ENCODE measurements around the gene KLHL29.

The KLHL29 gene

GRCh38 chr2:23565814-23566213 is 180.8 kb downstream of the KLHL29 start:
- DNase-seq (ENCODE audit: low read depth in 1 of 2, low spot score in 1 of 2), result no peak
- no peak overlapping the region for H3K27ac ChIP-seq (replicated peaks)
- no peak for TF ChIP-seq SPI1 (IDR thresholded peaks at IDR 0.05; ENCODE audit: borderline replicate concordance, low read depth)
- no peak for TF ChIP-seq REST (IDR thresholded peaks at IDR 0.05; ENCODE audit: insufficient replicate concordance, low read depth)
- TF ChIP-seq POLR2AphosphoS5 (IDR thresholded peaks at IDR 0.05; ENCODE audit: low read depth), result no peak
- no peak for TF ChIP-seq GABPA (IDR thresholded peaks at IDR 0.05; ENCODE audit: low read depth)
- TF ChIP-seq CTCF (IDR thresholded peaks at IDR 0.05; ENCODE audit: insufficient read depth, low read length), result no peak
- no peak overlapping the region for H3K4me3 ChIP-seq (replicated peaks; ENCODE audit: insufficient read depth, low read length)
- peaks cover 7% of the 10 kb centered on the region for H3K27me3 ChIP-seq (ENCODE audit: insufficient read depth, poor library complexity, severe bottlenecking)

GRCh38 chr2:23566241-23567142 is 181.5 kb downstream of the KLHL29 start:
- TF ChIP-seq POLR2AphosphoS5 (IDR thresholded peaks at IDR 0.05; ENCODE audit: low read depth) (no peak), CTCF (IDR thresholded peaks at IDR 0.05; ENCODE audit: insufficient read depth, low read length) (peak; percentile 45)
- Histone ChIP-seq H3K27ac (replicated peaks) (no peak overlapping the region), H3K27me3 (ENCODE audit: insufficient read depth, poor library complexity, severe bottlenecking) (peaks cover 7% of the 10 kb centered on the region), H3K4me3 (replicated peaks; ENCODE audit: insufficient read depth, low read length) (no peak overlapping the region)
- DNase-seq (ENCODE audit: low read depth in 1 of 2, low spot score in 1 of 2), result peak in 1 of 2 experiments; percentile 37

GRCh38 chr2:23567161-23567756 is 182.3 kb downstream of the KLHL29 start:
- no peak for DNase-seq (ENCODE audit: low read depth in 1 of 2, low spot score in 1 of 2)
- TF ChIP-seq SPI1 (IDR thresholded peaks at IDR 0.05; ENCODE audit: borderline replicate concordance, low read depth) (no peak), POLR2AphosphoS5 (IDR thresholded peaks at IDR 0.05; ENCODE audit: low read depth) (no peak), REST (IDR thresholded peaks at IDR 0.05; ENCODE audit: insufficient replicate concordance, low read depth) (no peak), GABPA (IDR thresholded peaks at IDR 0.05; ENCODE audit: low read depth) (no peak), CTCF (IDR thresholded peaks at IDR 0.05; ENCODE audit: insufficient read depth, low read length) (no peak)
- H3K27me3 ChIP-seq (ENCODE audit: insufficient read depth, poor library complexity, severe bottlenecking), result peaks cover 7% of the 10 kb centered on the region
- no peak overlapping the region for H3K27ac ChIP-seq (replicated peaks)
- no peak overlapping the region for H3K4me3 ChIP-seq (replicated peaks; ENCODE audit: insufficient read depth, low read length)

Data from HL-60 (cell line).